ENCODE results near the gene MT1F.

- TF ChIP-seq CTCF (IDR thresholded peaks at IDR 0.05) (no peak), POLR2A (IDR thresholded peaks at IDR 0.05) (no peak)
Measured at GRCh38 chr16:56635441-56635967, 22.3 kb upstream of the MT1F start.
